Gastrocnemius medialis (tissue), 4 donors: ENCODE data around the gene ARFGAP2. TPM values are rescaled to one million over a fixed set of nuclear protein-coding genes. Genes with fewer than 3 reads are reported as not detected.

Experiments used
- ATAC-seq, 2 donors: fragments of 150-250 bp; one replicate each; pipeline ENCODE4 v1.9.1; 2016
- DNase-seq, 2 donors: peaks; one replicate each; pipeline ENCODE4 v3.0.0-alpha.2; 2019
- H3K27ac ChIP-seq, 4 donors: fragments of 200-600 bp; sonication (generic); 1 replicate in 1 of 4; 2 replicates in 3 of 4; pipeline ENCODE4 v1.5.1; 2016 to 2018; ENCODE audit warnings: mild to moderate bottlenecking in 2 of 4, moderate library complexity in 1 of 4
- H3K27me3 ChIP-seq, 3 donors: fragments of 200-600 bp; sonication (generic) in 2 of 3; 1 replicate in 1 of 3; 2 replicates in 2 of 3; pipeline versions ENCODE4 v1.5.1 to v1.6.0; 2016 to 2019; ENCODE audit warnings: mild to moderate bottlenecking in 1 of 3, moderate library complexity in 1 of 3
- H3K36me3 ChIP-seq, 2 donors: fragments of 200-600 bp; sonication (generic) in 1 of 2; one replicate each; pipeline ENCODE4 v1.5.1; 2017 to 2018
- H3K4me1 ChIP-seq, 2 donors: fragments of 200-600 bp; sonication (generic) in 1 of 2; one replicate each; pipeline ENCODE4 v1.5.1; 2016 to 2017; ENCODE audit warnings: mild to moderate bottlenecking in 2 of 2
- H3K4me3 ChIP-seq, 4 donors: fragments of 200-600 bp; sonication (generic) in 3 of 4; 1 replicate in 1 of 4; 2 replicates in 3 of 4; pipeline ENCODE4 v1.5.1; 2016 to 2019; ENCODE audit warnings: mild to moderate bottlenecking in 2 of 4
- H3K9me3 ChIP-seq, 3 donors: fragments of 200-600 bp; sonication (generic) in 2 of 3; 1 replicate in 1 of 3; 2 replicates in 2 of 3; pipeline ENCODE4 v1.5.1; 2016 to 2019
- POLR2A ChIP-seq, 2 donors: fragments of 450-650 bp; IDR thresholded peaks; one replicate each; pipeline ENCODE4 v1.6.1; 2017; ENCODE audit warnings: antibody characterized with exemption in 2 of 2, mild to moderate bottlenecking in 2 of 2, moderate library complexity in 2 of 2
- in situ Hi-C, 4 donors: fragments of 200-750 bp; cut with MboI; loops; one replicate each; pipeline versions ENCODE4 v1.15.0 to v1.8.0; 2017; ENCODE audit warnings: low sequenced_read_pairs in 4 of 4
- intact Hi-C: fragments of 100-400 bp; cut with DNase I; formaldehyde crosslinking; loops from one replicate; pipeline ENCODE4 v1.15.1; 2023; ENCODE audit warnings: low total_unique reads
- total RNA-seq, 4 donors: library from RNA; depleted of rRNA; stranded (reverse); fragments of >200 nt; gene quantifications; one replicate each; pipeline versions ENCODE4 v1.1.0 to v1.2.3, GENCODE V29; 2016
- TF ChIP-seq, protein P1 (sequence below), 5 experiments: fragments of 450-650 bp in 3 of 5; fragments of 200-600 bp in 2 of 5; sonication (generic) in 2 of 5; IDR thresholded peaks in 4 of 5; conservative IDR thresholded peaks in 1 of 5; 1 replicate in 4 of 5; 2 replicates in 1 of 5; pipeline ENCODE4 v1.5.1; 2016 to 2019; ENCODE audit warnings: antibody characterized with exemption in 5 of 5, mild to moderate bottlenecking in 3 of 5, moderate library complexity in 3 of 5

The ARFGAP2 gene
- total RNA-seq, 4 donors from 2014 or later = 120 to 165 (median 142) TPM

DNA sequence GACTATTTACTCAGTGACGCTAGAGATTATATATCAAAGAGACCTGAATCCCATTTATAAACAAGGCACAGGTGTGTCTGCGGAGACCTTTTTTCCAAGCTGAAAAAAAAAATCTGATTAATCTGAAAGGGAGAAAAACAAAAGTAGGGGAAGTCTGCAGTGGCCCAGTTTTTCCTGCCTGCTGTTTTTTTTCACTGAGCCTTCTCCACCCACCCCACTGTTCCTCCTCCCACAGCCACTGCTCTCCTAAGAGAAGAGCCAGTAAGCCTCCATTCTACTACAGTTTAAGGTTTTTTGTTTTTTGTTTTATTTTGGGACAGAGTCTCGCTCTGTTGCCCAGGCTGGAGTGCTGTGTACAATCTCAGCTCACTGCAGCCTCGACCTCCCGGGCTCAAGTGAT lies 18.4 kb downstream of the ARFGAP2 start:
- in situ Hi-C loops (no loop called here), intact Hi-C loops (no loop called here)
- DNase-seq = no peak
- Histone ChIP-seq H3K4me1 (peaks cover 9 to 19% of the 10 kb centered on the region in 2 donors), H3K27ac (no peak overlapping the region), H3K4me3 (no peak overlapping the region), H3K36me3 (peaks cover 0 to under 1% of the 10 kb centered on the region in 2 donors), H3K9me3 (no peaks in the 10 kb centered on the region), H3K27me3 (no peaks in the 10 kb centered on the region)
- ATAC-seq = no peak
- no peak for TF ChIP-seq POLR2A (IDR thresholded peaks at IDR 0.05)
- TF ChIP-seq, protein P1, sequence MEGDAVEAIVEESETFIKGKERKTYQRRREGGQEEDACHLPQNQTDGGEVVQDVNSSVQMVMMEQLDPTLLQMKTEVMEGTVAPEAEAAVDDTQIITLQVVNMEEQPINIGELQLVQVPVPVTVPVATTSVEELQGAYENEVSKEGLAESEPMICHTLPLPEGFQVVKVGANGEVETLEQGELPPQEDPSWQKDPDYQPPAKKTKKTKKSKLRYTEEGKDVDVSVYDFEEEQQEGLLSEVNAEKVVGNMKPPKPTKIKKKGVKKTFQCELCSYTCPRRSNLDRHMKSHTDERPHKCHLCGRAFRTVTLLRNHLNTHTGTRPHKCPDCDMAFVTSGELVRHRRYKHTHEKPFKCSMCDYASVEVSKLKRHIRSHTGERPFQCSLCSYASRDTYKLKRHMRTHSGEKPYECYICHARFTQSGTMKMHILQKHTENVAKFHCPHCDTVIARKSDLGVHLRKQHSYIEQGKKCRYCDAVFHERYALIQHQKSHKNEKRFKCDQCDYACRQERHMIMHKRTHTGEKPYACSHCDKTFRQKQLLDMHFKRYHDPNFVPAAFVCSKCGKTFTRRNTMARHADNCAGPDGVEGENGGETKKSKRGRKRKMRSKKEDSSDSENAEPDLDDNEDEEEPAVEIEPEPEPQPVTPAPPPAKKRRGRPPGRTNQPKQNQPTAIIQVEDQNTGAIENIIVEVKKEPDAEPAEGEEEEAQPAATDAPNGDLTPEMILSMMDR (IDR thresholded peaks at IDR 0.05 in 4 of 5, conservative IDR thresholded peaks at IDR 0.05 in 1 of 5) = no peak

DNA sequence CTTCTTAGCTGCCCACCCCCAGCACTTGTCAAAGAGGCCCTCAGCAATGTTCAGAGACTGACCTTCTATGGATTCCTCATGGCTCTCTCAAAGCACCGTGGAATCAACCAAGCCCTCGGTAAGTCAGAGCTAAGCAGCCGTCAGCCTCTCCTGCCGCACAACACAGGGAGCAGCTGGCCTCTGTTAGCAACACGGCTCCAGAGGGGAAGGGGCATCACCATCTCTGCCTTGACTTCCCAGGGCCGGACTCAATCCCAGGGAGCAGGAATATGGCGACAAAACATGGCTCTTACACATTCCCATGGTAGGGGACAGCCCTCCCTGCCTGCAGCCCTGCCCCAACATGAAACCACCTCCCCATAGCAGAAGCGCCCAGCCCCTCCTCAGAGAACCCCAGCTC lies 18.9 kb downstream of the ARFGAP2 start:
- in situ Hi-C loops = no loop called here
- ATAC-seq (no peak), DNase-seq (no peak)
- H3K36me3 ChIP-seq = no peaks in the 10 kb centered on the region
- no peak overlapping the region for H3K4me3 ChIP-seq
- TF ChIP-seq POLR2A (IDR thresholded peaks at IDR 0.05) = no peak
- TF ChIP-seq, protein P1 (IDR thresholded peaks at IDR 0.05 in 4 of 5, conservative IDR thresholded peaks at IDR 0.05 in 1 of 5) = no peak
- no peak overlapping the region for H3K27ac ChIP-seq
- H3K4me1 ChIP-seq = peaks cover 11 to 21% of the 10 kb centered on the region in 2 donors
- no peaks in the 10 kb centered on the region for H3K27me3 ChIP-seq
- no peaks in the 10 kb centered on the region for H3K9me3 ChIP-seq
- intact Hi-C loops = no loop called here

DNA sequence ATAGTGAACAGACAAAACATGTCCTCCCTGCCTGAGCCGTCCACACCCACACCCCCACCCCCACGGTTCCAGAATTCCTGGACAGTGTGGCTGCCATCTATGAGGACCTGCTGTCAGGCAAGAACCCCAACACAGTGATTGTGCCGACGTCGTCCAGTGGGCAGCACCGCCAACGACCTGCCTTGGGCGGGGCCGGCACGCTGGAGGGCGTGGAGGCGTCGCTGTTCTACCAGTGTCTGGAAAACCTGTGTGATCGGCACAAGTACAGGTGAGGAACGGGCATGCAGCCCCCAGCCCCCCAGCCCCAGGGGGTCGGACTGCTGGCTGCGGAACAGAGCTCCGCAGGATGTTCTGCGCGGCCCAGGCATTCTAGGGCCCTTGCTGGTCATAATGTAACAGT lies 19.7 kb downstream of the ARFGAP2 start:
- H3K27me3 ChIP-seq = no peaks in the 10 kb centered on the region
- in situ Hi-C loops = no loop called here

DNA sequence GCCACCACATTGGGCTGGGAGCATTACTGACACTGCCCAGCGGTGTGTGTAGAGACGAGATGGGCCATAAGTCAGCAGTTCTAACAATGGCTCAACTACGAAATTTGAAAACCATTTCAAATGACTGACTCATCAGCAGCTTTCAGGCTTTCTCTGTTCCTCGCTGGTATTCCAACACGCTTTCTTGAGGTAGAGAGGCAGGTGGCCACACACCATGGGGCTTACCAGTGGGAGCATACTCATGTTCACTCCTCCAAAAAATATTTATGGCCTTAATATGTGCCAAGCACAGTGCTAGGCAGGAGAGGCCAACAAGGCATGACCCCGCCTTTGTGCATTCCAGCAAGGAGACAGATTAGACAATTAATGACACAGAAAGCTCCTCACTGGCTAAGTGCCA lies 20.3 kb downstream of the ARFGAP2 start:
- in situ Hi-C loops = no loop called here
- no peak overlapping the region for H3K4me3 ChIP-seq
- H3K4me1 ChIP-seq = peaks cover 8 to 14% of the 10 kb centered on the region in 2 donors
- H3K27me3 ChIP-seq = no peaks in the 10 kb centered on the region
- DNase-seq (no peak), ATAC-seq (peak in 1 of 2 donors; percentile 8)
- TF ChIP-seq, protein P1 (IDR thresholded peaks at IDR 0.05 in 4 of 5, conservative IDR thresholded peaks at IDR 0.05 in 1 of 5) = no peak
- TF ChIP-seq POLR2A (IDR thresholded peaks at IDR 0.05) = no peak
- intact Hi-C loops = no loop called here
- no peaks in the 10 kb centered on the region for H3K36me3 ChIP-seq
- no peak overlapping the region for H3K27ac ChIP-seq
- no peaks in the 10 kb centered on the region for H3K9me3 ChIP-seq

More for the DNA sequence above, 19.7 kb downstream of the ARFGAP2 start:
- Histone ChIP-seq H3K36me3 (no peaks in the 10 kb centered on the region), H3K4me3 (no peak overlapping the region), H3K9me3 (no peaks in the 10 kb centered on the region), H3K4me1 (peaks cover 8 to 20% of the 10 kb centered on the region in 2 donors), H3K27ac (no peak overlapping the region)
- intact Hi-C loops = no loop called here
- ATAC-seq (no peak), DNase-seq (no peak)
- no peak for TF ChIP-seq POLR2A (IDR thresholded peaks at IDR 0.05)
- TF ChIP-seq, protein P1 (IDR thresholded peaks at IDR 0.05 in 4 of 5, conservative IDR thresholded peaks at IDR 0.05 in 1 of 5) = no peak

DNA sequence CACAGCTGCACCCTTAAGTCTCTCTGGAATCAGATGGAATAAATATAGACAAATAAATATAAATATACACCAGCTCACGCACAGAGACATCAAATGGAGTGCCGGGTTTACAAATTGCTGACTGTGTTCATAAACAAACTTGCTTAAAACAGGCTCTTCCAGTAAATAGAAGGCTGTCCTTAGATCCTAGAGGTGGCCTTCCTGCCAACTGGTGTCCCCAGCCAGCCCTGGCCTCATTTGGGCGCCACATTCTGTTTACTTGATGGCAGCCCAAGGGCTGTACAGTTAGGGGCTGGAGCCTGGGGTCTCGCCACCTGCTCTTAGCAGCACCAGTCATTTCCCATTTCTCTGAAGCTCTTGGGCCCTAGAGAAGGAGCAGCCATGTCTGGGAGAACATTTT lies 20.8 kb downstream of the ARFGAP2 start:
- in situ Hi-C loops (no loop called here), intact Hi-C loops (no loop called here)

More for the DNA sequence above, 20.8 kb downstream of the ARFGAP2 start:
- Histone ChIP-seq H3K36me3 (no peaks in the 10 kb centered on the region), H3K4me1 (peaks cover 8 to 9% of the 10 kb centered on the region in 2 donors), H3K27ac (no peak overlapping the region), H3K9me3 (no peaks in the 10 kb centered on the region), H3K27me3 (no peaks in the 10 kb centered on the region), H3K4me3 (no peak overlapping the region)
- TF ChIP-seq, protein P1 (IDR thresholded peaks at IDR 0.05 in 4 of 5, conservative IDR thresholded peaks at IDR 0.05 in 1 of 5) = no peak
- TF ChIP-seq POLR2A (IDR thresholded peaks at IDR 0.05) = no peak
- DNase-seq (no peak), ATAC-seq (no peak)
